ENCODE results near the gene SASH3. TPM values are rescaled to one million over a fixed set of nuclear protein-coding genes. Genes with fewer than 3 reads are reported as not detected.

SASH3 gene
- polyA plus RNA-seq, 1 donor (not counting 4 experiments of a cell fraction or from before 2014, with no cell fraction given), result 0.09 TPM

DNA sequence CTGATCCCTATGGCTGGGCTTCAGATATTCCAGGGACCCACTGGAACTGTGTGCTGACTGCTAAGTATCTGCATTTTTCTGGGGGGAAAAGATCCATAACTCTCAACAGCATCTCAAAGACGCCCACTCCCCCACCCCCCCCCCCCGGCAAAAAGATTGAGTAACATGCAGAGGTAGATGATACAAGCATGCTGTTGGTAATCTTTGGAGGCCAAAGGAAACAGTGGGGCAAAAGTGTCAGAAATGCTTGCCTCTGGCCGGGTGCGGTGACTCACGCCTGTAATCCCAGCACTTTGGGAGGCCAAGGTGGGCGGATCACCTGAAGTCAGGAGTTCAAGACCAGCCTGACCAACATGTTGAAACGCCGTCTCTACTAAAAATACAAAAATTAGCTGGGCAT lies 28.8 kb upstream of the SASH3 start:
- no peak for FAIRE-seq
- dilution Hi-C loops (cut with MboI; ENCODE audit: extremely low pct_ligation_motif_present, low sequenced_read_pairs), result no loop called here
- no peaks in the 10 kb centered on the region for H3K79me2 ChIP-seq (ENCODE audit: control insufficient read depth, insufficient read depth, low read length)

GRCh38 chrX:129754056-129755024 lies 25.4 kb upstream of the SASH3 start:
- Histone ChIP-seq H3K4me3 (ENCODE audit: control insufficient read depth in 2 of 3, extremely low read depth in 1 of 3, insufficient read depth in 2 of 3, low read depth in 1 of 3, low read length in 3 of 3) (no peak overlapping the region), H3K4me2 (ENCODE audit: control insufficient read depth, extremely low read depth, insufficient read depth, low read depth, low read length) (no peak overlapping the region), H3K4me1 (ENCODE audit: control insufficient read depth, extremely low read depth, insufficient read depth, low read length) (no peaks in the 10 kb centered on the region), H3K9ac (ENCODE audit: control insufficient read depth, extremely low read depth, insufficient read depth, low read length) (no peak overlapping the region), H3K9me3 (ENCODE audit: control insufficient read depth, low read depth, low read length) (no peaks in the 10 kb centered on the region), H3K9me1 (ENCODE audit: control insufficient read depth, extremely low read depth, insufficient read depth, low read length) (no peaks in the 10 kb centered on the region), H2AFZ (ENCODE audit: control insufficient read depth, low read length) (no peak overlapping the region), H3K79me2 (ENCODE audit: control insufficient read depth, insufficient read depth, low read length) (no peaks in the 10 kb centered on the region), H3K36me3 (ENCODE audit: control insufficient read depth in 2 of 2, extremely low read depth in 1 of 2, insufficient read depth in 2 of 2, low read length in 2 of 2) (no peaks in the 10 kb centered on the region), H4K20me1 (ENCODE audit: control insufficient read depth, extremely low read depth, insufficient read depth, low read length) (no peaks in the 10 kb centered on the region), H3K27ac (ENCODE audit: control insufficient read depth, insufficient read depth, low read length) (no peak overlapping the region), H3K27me3 (ENCODE audit: control insufficient read depth, extremely low read depth, insufficient read depth, low read length) (no peaks in the 10 kb centered on the region)
- no peak for DNase-seq (ENCODE audit: low read depth, low spot score)
- TF ChIP-seq EZH2 (IDR thresholded peaks at IDR 0.05; ENCODE audit: low read length), result no peak
- TF ChIP-seq, protein P1, sequence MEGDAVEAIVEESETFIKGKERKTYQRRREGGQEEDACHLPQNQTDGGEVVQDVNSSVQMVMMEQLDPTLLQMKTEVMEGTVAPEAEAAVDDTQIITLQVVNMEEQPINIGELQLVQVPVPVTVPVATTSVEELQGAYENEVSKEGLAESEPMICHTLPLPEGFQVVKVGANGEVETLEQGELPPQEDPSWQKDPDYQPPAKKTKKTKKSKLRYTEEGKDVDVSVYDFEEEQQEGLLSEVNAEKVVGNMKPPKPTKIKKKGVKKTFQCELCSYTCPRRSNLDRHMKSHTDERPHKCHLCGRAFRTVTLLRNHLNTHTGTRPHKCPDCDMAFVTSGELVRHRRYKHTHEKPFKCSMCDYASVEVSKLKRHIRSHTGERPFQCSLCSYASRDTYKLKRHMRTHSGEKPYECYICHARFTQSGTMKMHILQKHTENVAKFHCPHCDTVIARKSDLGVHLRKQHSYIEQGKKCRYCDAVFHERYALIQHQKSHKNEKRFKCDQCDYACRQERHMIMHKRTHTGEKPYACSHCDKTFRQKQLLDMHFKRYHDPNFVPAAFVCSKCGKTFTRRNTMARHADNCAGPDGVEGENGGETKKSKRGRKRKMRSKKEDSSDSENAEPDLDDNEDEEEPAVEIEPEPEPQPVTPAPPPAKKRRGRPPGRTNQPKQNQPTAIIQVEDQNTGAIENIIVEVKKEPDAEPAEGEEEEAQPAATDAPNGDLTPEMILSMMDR (optimal IDR thresholded peaks at IDR 0.05 in 1 of 3, IDR thresholded peaks at IDR 0.05 in 1 of 3, conservative IDR thresholded peaks at IDR 0.05 in 1 of 3; ENCODE audit: extremely low read depth in 1 of 3, insufficient read depth in 2 of 3, low read length in 3 of 3), result peak in 2 of 3 experiments; percentile 32 to 48
- dilution Hi-C loops (cut with MboI; ENCODE audit: extremely low pct_ligation_motif_present, low sequenced_read_pairs), result no loop called here
- FAIRE-seq, result no peak

More for the DNA sequence above, 28.8 kb upstream of the SASH3 start:
- Histone ChIP-seq H3K4me1 (ENCODE audit: control insufficient read depth, extremely low read depth, insufficient read depth, low read length) (no peaks in the 10 kb centered on the region), H3K27ac (ENCODE audit: control insufficient read depth, insufficient read depth, low read length) (no peak overlapping the region), H3K9ac (ENCODE audit: control insufficient read depth, extremely low read depth, insufficient read depth, low read length) (no peak overlapping the region), H4K20me1 (ENCODE audit: control insufficient read depth, extremely low read depth, insufficient read depth, low read length) (no peaks in the 10 kb centered on the region), H3K27me3 (ENCODE audit: control insufficient read depth, extremely low read depth, insufficient read depth, low read length) (peaks cover under 1% of the 10 kb centered on the region), H3K4me2 (ENCODE audit: control insufficient read depth, extremely low read depth, insufficient read depth, low read depth, low read length) (no peak overlapping the region), H3K9me3 (ENCODE audit: control insufficient read depth, low read depth, low read length) (no peaks in the 10 kb centered on the region), H3K36me3 (ENCODE audit: control insufficient read depth in 2 of 2, extremely low read depth in 1 of 2, insufficient read depth in 2 of 2, low read length in 2 of 2) (no peaks in the 10 kb centered on the region), H3K9me1 (ENCODE audit: control insufficient read depth, extremely low read depth, insufficient read depth, low read length) (no peaks in the 10 kb centered on the region), H3K4me3 (ENCODE audit: control insufficient read depth in 2 of 3, extremely low read depth in 1 of 3, insufficient read depth in 2 of 3, low read depth in 1 of 3, low read length in 3 of 3) (no peak overlapping the region), H2AFZ (ENCODE audit: control insufficient read depth, low read length) (no peak overlapping the region)
- TF ChIP-seq EZH2 (IDR thresholded peaks at IDR 0.05; ENCODE audit: low read length), result no peak
- TF ChIP-seq, protein P1 (optimal IDR thresholded peaks at IDR 0.05 in 1 of 3, IDR thresholded peaks at IDR 0.05 in 1 of 3, conservative IDR thresholded peaks at IDR 0.05 in 1 of 3; ENCODE audit: extremely low read depth in 1 of 3, insufficient read depth in 2 of 3, low read length in 3 of 3), result no peak
- DNase-seq (ENCODE audit: low read depth, low spot score), result no peak
